Neuronal stem cell (in vitro differentiated cells): Measurements from ENCODE around the gene SRCIN1.

Experiments
- DNase-seq: peaks from one replicate; pipeline ENCODE4 v3.0.0-alpha.2; 2013; ENCODE audit warnings: low spot score
- H2AFZ ChIP-seq: one replicate; pipeline ENCODE4 v1.6.1; 2013; ENCODE audit warnings: mild to moderate bottlenecking, low read length, inconsistent platforms
- H2AK5ac ChIP-seq: 2 replicates; pipeline ENCODE4 v1.6.1; 2013; ENCODE audit warnings: low read depth, mild to moderate bottlenecking, inconsistent platforms, low read length, moderate library complexity, mixed read lengths
- H2BK120ac ChIP-seq: 2 replicates; pipeline ENCODE4 v1.6.1; 2013; ENCODE audit warnings: low read depth, mild to moderate bottlenecking, inconsistent platforms, low read length, moderate library complexity, mixed read lengths
- H2BK12ac ChIP-seq: one replicate; pipeline ENCODE4 v1.6.1; 2013; ENCODE audit warnings: low read length, inconsistent platforms
- H2BK15ac ChIP-seq: 2 replicates; pipeline ENCODE4 v1.6.1; 2013; ENCODE audit warnings: mild to moderate bottlenecking, low read length, inconsistent platforms, mixed read lengths
- H2BK5ac ChIP-seq: one replicate; pipeline ENCODE4 v1.6.1; 2013; ENCODE audit warnings: inconsistent platforms, mild to moderate bottlenecking, low read length, moderate library complexity
- H3K14ac ChIP-seq: one replicate; pipeline ENCODE4 v1.6.1; 2013; ENCODE audit warnings: low read length, inconsistent platforms
- H3K18ac ChIP-seq: 2 replicates; pipeline ENCODE4 v1.6.1; 2013; ENCODE audit warnings: low read length, inconsistent platforms
- H3K23ac ChIP-seq: 2 replicates; pipeline ENCODE4 v1.6.1; 2013; ENCODE audit warnings: low read depth, mild to moderate bottlenecking, mixed read lengths, low read length, inconsistent platforms; ENCODE audit not compliant: poor library complexity
- H3K27ac ChIP-seq: replicated peaks from 3 replicates; pipeline ENCODE4 v1.5.1; 2013; ENCODE audit warnings: low read length, inconsistent platforms
- H3K27me3 ChIP-seq, 3 experiments: 2 replicates each; pipeline ENCODE4 v1.6.1; 2013; ENCODE audit warnings: low read length in 3 of 3, mild to moderate bottlenecking in 2 of 3, inconsistent platforms in 1 of 3, low read depth in 1 of 3, mixed read lengths in 1 of 3, moderate library complexity in 1 of 3; ENCODE audit not compliant: control insufficient read depth in 3 of 3, insufficient read depth in 3 of 3
- H3K36me3 ChIP-seq, 2 donors: replicated peaks in 1 of 2; 2 replicates each; pipeline ENCODE4 v1.6.1; 2013; ENCODE audit warnings: low read length in 2 of 2; ENCODE audit not compliant: control insufficient read depth in 2 of 2, insufficient read depth in 2 of 2
- H3K4ac ChIP-seq: 2 replicates; pipeline ENCODE4 v1.6.1; 2013; ENCODE audit warnings: inconsistent platforms, mild to moderate bottlenecking, low read length, moderate library complexity
- H3K4me1 ChIP-seq, 2 donors: 1 replicate in 1 of 2; 2 replicates in 1 of 2; pipeline ENCODE4 v1.6.1; 2013; ENCODE audit warnings: low read length in 2 of 2, low read depth in 1 of 2; ENCODE audit not compliant: control insufficient read depth in 2 of 2, insufficient read depth in 1 of 2
- H3K4me2 ChIP-seq: one replicate; pipeline ENCODE4 v1.6.1; 2013; ENCODE audit warnings: mild to moderate bottlenecking, low read length, inconsistent platforms; ENCODE audit not compliant: insufficient read depth, poor library complexity, severe bottlenecking
- H3K4me3 ChIP-seq, 2 donors: 2 replicates each; pipeline ENCODE4 v1.5.1; 2013; ENCODE audit warnings: low read length in 2 of 2, mild to moderate bottlenecking in 2 of 2, inconsistent platforms in 1 of 2, moderate library complexity in 1 of 2
- H3K79me1 ChIP-seq: one replicate; pipeline ENCODE4 v1.6.1; 2013; ENCODE audit warnings: low read depth, mild to moderate bottlenecking, inconsistent platforms, low read length, moderate library complexity
- H3K9ac ChIP-seq: one replicate; pipeline ENCODE4 v1.6.1; 2013; ENCODE audit warnings: mild to moderate bottlenecking, low read depth, low read length, inconsistent platforms; ENCODE audit not compliant: poor library complexity
- H3K9me3 ChIP-seq, 2 donors: replicated peaks in 1 of 2; 2 replicates each; pipeline versions ENCODE3 to v1.6.1; 2013; ENCODE audit warnings: low read length in 2 of 2, mild to moderate bottlenecking in 2 of 2, inconsistent platforms in 1 of 2, low read depth in 1 of 2, mixed read lengths in 1 of 2, moderate library complexity in 1 of 2; ENCODE audit not compliant: control insufficient read depth in 2 of 2, insufficient read depth in 1 of 2
- H4K8ac ChIP-seq: one replicate; pipeline ENCODE4 v1.6.1; 2013; ENCODE audit warnings: low read depth, mild to moderate bottlenecking, inconsistent platforms, low read length, moderate library complexity
- H4K91ac ChIP-seq: one replicate; pipeline ENCODE4 v1.6.1; 2013; ENCODE audit warnings: low read length, low read depth, mild to moderate bottlenecking, inconsistent platforms; ENCODE audit not compliant: poor library complexity
- WGBS, 2 donors: extraction: QIAGEN DNeasy Blood & Tissue Kit; methylation state at CpG; one replicate each; pipeline ENCODE4 v1.1.7; 2013; ENCODE audit warnings: missing lambda C conversion rate in 2 of 2, mixed read lengths in 1 of 2; ENCODE audit not compliant: insufficient read length in 2 of 2, insufficient replicate concordance in 1 of 2; ENCODE audit errors: extremely low coverage in 2 of 2; 5-methylcytosine and 5-hydroxymethylcytosine counted together

The SRCIN1 gene

GRCh38 chr17:38616361-38616760 lies 10.6 kb upstream of the SRCIN1 start:
- H2BK12ac ChIP-seq, result no peak overlapping the region

GRCh38 chr17:38613981-38614779 lies 8.4 kb upstream of the SRCIN1 start:
- no peak overlapping the region for H4K91ac ChIP-seq
- H4K8ac ChIP-seq, result no peak overlapping the region
- H3K27ac ChIP-seq, result no peak overlapping the region
- no peak overlapping the region for H2BK5ac ChIP-seq
- H3K4me3 ChIP-seq, result no peak overlapping the region
- DNase-seq, result no peak
- H3K9ac ChIP-seq, result no peak overlapping the region
- H3K4ac ChIP-seq, result no peak overlapping the region
- H3K4me1 ChIP-seq, result peaks cover 4 to 7% of the 10 kb centered on the region in 2 donors
- peaks cover 0 to 30% (median 0%) of the 10 kb centered on the region in 3 experiments for H3K27me3 ChIP-seq
- H3K79me1 ChIP-seq, result no peaks in the 10 kb centered on the region
- H2AFZ ChIP-seq, result no peak overlapping the region
- H2AK5ac ChIP-seq, result peak overlapping the region; percentile 42
- peak overlapping the region; percentile 63 for H2BK15ac ChIP-seq
- peak overlapping the region; percentile 77 for H3K23ac ChIP-seq
- no peak overlapping the region for H2BK12ac ChIP-seq
- no peak overlapping the region for H3K14ac ChIP-seq
- H3K4me2 ChIP-seq, result no peak overlapping the region
- peak overlapping the region; percentile 61 for H3K18ac ChIP-seq
- H2BK120ac ChIP-seq, result no peak overlapping the region
- no peaks in the 10 kb centered on the region for H3K36me3 ChIP-seq
- WGBS, 2 donors, result no CpG with 5 or more reads among the region's 7 CpGs
- H3K9me3 ChIP-seq, result peaks cover 5 to 6% of the 10 kb centered on the region in 2 donors

More at GRCh38 chr17:38616361-38616760, 10.6 kb upstream of the SRCIN1 start:
- Histone ChIP-seq H2BK120ac (no peak overlapping the region), H3K4ac (no peak overlapping the region), H3K4me3 (no peak overlapping the region), H3K27me3 (peaks cover 0 to 37% (median 0%) of the 10 kb centered on the region in 3 experiments), H3K36me3 (no peaks in the 10 kb centered on the region), H3K27ac (no peak overlapping the region), H3K23ac (no peak overlapping the region), H3K9ac (no peak overlapping the region), H3K79me1 (no peaks in the 10 kb centered on the region), H2BK5ac (no peak overlapping the region), H4K8ac (no peak overlapping the region), H3K4me1 (no peaks in the 10 kb centered on the region), H3K14ac (no peak overlapping the region), H2AK5ac (no peak overlapping the region), H2BK15ac (no peak overlapping the region), H3K18ac (no peak overlapping the region), H4K91ac (no peak overlapping the region), H3K4me2 (no peak overlapping the region), H3K9me3 (peaks cover 5 to 6% of the 10 kb centered on the region in 2 donors), H2AFZ (no peak overlapping the region)
- DNase-seq, result no peak
- no CpG with 5 or more reads among the region's 5 CpGs for WGBS, 2 donors

- no peak overlapping the region for H2BK12ac ChIP-seq
These were observed 7.8 kb upstream of the SRCIN1 start for GRCh38 chr17:38613525-38613980.

GRCh38 chr17:38611872-38612376 lies 6.2 kb upstream of the SRCIN1 start:
- Histone ChIP-seq H4K8ac (no peak overlapping the region), H3K4ac (no peak overlapping the region), H3K4me2 (no peak overlapping the region), H3K4me1 (peaks cover 7 to 11% of the 10 kb centered on the region in 2 donors), H3K36me3 (no peaks in the 10 kb centered on the region), H3K27me3 (peaks cover 0 to 34% (median 9%) of the 10 kb centered on the region in 3 experiments), H3K79me1 (no peaks in the 10 kb centered on the region), H3K27ac (no peak overlapping the region), H4K91ac (no peak overlapping the region), H3K4me3 (no peak overlapping the region), H3K18ac (no peak overlapping the region), H3K23ac (no peak overlapping the region), H2AFZ (no peak overlapping the region), H2AK5ac (no peak overlapping the region), H3K9me3 (peaks cover 5 to 6% of the 10 kb centered on the region in 2 donors), H2BK120ac (no peak overlapping the region), H3K9ac (no peak overlapping the region), H2BK5ac (no peak overlapping the region), H3K14ac (no peak overlapping the region), H2BK12ac (no peak overlapping the region), H2BK15ac (no peak overlapping the region)
- DNase-seq, result no peak
- WGBS, 2 donors, result no CpG with 5 or more reads among the region's 6 CpGs

More at GRCh38 chr17:38613525-38613980, 7.8 kb upstream of the SRCIN1 start:
- Histone ChIP-seq H3K27me3 (peaks cover 0 to 32% (median under 1%) of the 10 kb centered on the region in 3 experiments), H3K4ac (no peak overlapping the region), H2BK5ac (no peak overlapping the region), H2BK120ac (no peak overlapping the region), H3K9me3 (peaks cover 5 to 6% of the 10 kb centered on the region in 2 donors), H3K27ac (no peak overlapping the region), H2AFZ (no peak overlapping the region), H3K4me1 (peaks cover 5 to 11% of the 10 kb centered on the region in 2 donors), H2BK15ac (no peak overlapping the region), H3K4me2 (no peak overlapping the region), H3K18ac (no peak overlapping the region), H3K23ac (no peak overlapping the region), H2AK5ac (no peak overlapping the region), H3K4me3 (no peak overlapping the region), H3K14ac (no peak overlapping the region), H4K8ac (no peak overlapping the region), H3K9ac (no peak overlapping the region), H4K91ac (no peak overlapping the region), H3K79me1 (no peaks in the 10 kb centered on the region), H3K36me3 (no peaks in the 10 kb centered on the region)
- DNase-seq, result no peak
- no CpG with 5 or more reads among the region's 2 CpGs for WGBS, 2 donors
